NOMO-1 treated with DMSO at 0.1 percent for 48 hours (cell line): ENCODE data around the gene CPNE5.
"Not testable (repeated sequence)": the region's sequence is repeated elsewhere in the genome, so short reads cannot be mapped to it uniquely, and the experiment has no call there.

ENCODE experiments used
- DNase-seq: peaks from one replicate; lab custom pipeline; 2025; ENCODE audit not compliant: unreplicated experiment; lab: John Stamatoyannopoulos, UW

CPNE5 gene

DNA sequence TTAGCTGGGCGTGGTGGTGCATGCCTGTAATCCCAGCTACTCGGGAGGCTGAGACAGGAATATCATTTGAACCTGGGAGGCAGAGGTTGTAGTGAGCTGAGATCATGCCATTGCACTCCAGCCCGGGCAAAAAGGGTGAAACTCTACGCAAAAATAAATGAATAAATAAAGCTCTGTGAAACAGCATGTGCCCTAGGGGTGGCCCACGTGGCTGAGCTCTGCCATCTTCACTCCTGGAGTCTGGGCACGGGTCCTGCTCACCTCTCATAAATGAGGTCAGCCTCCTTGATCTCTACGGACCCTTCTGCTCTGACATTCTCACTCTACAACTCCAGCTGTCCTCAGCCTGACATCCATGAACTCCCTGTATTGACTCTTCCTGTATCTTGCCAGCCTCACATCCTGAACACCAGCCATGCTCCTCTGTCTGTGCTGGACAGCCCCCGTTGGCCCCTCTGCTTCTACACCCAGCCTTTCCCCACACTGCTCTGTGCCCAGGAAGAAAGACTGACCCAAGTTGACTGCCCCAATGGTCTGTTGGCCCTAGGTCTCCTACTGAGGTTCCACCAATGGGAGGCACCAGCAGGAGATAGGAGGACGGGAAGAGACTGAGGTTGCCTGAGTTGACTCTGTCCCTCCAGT is 21.9 kb downstream of the CPNE5 start:
- DNase-seq: no peak

- DNase-seq: no peak
Measured at GRCh38 chr6:36815962-36816735, 23.1 kb downstream of the CPNE5 start.

GRCh38 chr6:36814249-36814648 is 25.0 kb downstream of the CPNE5 start:
- no peak for DNase-seq

- DNase-seq: no peak
Measured at GRCh38 chr6:36813526-36813925, 25.7 kb downstream of the CPNE5 start.

DNA sequence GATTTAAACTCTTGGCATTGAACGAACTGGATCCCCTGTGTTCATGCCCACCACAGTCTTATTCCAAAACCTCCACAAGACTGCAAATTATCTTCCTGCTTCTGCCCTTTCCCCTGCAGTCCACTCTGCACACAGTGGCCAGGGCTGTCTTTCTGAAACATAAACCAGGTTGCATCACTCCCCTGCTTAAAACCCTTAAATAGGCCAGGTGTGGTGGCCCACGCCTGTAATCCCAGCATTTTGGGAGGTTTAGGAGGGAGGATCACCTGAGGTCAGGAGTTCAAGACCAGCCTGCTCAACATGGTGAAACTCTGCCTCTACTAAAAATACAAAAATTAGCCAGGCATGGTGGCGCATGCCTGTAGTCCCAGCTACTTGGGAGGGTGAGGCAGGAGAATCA is 26.2 kb downstream of the CPNE5 start:
- DNase-seq: not testable (repeated sequence)

DNA sequence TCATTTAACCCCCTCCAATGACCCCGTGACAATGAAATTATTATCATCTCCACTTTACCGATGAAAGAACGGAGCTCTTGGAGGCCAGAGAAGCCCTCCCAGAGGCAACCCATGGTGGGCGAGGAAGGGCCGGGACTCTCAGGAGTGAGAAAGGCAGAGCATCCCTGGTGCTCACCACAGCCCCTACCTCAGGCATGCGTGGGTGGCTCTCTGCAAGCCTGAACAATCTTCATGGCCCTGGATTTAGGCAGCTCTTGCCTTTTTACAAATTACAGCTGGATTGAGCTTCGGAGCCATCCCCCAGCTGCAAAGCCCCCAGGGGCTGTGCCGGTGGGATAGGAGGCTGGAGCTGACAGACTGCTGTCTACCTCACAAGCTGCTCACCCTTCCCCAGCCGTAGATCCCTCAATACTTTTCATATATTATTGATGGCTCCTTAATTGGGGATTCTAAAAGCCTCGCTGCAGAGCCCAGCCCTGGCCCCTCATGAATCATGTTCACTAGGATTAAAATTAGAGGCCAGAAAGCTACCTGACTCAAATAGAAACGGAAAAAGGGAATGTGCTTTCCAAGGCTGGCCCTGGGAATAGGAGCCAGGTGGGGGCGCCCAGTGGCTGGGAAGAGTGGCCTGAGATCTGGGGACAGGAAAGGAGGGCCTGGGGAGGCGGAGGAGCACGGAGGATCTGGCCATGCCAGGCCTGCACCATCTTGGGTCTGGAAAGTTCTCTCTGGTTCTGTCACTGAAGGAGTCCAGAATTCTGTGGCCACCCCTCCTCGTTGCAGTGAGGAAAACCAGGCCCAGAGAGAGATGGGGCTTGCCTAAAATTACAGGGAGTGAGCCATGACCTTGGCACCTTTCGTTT is 29.1 kb downstream of the CPNE5 start:
- no peak for DNase-seq

- DNase-seq: no peak
Measured at GRCh38 chr6:36809156-36809555, 30.1 kb downstream of the CPNE5 start.

GRCh38 chr6:36808634-36809033 is 30.6 kb downstream of the CPNE5 start:
- no peak for DNase-seq

GRCh38 chr6:36807750-36808149 is 31.5 kb downstream of the CPNE5 start:
- DNase-seq: no peak

- DNase-seq: no peak
Measured at GRCh38 chr6:36807143-36807542, 32.1 kb downstream of the CPNE5 start.

DNA sequence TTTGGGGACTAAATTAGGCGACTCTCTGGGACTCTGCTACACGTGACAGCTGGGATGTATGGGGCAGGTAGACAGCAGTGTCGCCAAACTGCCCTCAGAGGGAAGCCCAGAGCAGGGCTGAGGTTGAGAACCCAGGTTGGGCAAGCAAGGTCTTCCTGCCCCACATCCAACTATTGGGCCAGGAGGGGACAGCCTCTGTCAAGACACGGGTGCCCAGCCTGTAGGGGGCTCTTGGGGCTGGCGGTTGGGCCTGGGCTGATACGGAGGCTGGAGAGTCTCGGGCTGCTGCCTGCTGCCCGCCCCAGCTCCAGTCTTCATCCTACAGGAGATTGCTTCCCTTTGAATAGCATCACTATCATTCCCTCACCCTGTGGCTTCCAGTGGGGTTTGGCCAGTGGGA is 33.3 kb downstream of the CPNE5 start:
- no peak for DNase-seq

DNA sequence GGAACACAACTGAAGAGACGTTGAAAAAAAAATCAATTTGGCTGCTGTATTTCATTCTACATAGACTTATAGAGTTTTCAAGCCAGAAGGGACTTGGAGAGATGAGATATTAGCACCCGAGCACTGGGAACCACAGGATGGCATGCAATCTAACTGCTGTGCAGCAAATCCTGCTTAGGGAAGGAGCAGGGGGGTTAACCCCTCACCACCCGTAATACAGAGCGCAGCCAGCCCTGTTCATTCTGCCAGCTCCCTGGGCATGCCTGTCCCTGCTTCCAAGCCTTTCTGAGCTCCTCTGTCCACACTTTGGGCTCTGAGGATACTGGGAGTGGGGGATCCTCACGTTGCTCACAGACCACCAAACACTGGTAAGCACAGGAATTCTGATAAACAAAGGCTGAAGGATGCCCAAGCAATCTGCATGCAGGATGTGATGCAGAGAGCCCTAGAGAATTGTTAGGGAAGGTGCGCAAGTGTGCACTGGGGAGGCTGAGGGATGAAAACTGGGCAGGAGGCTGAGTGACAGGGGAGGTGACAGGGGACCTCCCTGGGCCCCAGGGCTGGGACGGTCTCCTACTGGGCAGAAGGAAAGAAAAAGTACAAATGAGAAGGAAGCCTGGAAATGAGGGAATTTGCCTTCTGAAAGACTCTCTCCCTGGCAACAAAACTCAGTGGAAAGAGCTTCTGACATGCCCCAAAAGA is 34.0 kb downstream of the CPNE5 start:
- DNase-seq: no peak

GRCh38 chr6:36804563-36804962 is 34.7 kb downstream of the CPNE5 start:
- DNase-seq: no peak

DNA sequence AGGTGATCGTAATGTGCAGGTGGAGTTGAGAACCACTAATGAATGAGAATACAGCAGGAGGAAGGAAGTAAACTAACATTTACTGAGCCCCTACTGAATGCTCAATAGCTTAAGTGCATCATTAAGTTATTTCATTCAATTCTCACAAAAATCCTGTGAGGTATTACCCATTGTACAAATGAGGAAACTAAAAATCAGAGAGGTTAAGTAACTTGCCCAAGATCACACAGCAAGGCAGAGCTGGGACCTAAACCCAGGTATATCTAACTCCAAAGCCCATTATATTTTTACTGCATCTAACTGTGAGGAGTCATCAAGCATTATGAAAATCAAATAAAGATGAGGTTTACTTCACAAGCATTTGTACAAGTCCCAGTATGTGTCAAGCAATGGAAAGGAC is 35.3 kb downstream of the CPNE5 start:
- DNase-seq: no peak

DNA sequence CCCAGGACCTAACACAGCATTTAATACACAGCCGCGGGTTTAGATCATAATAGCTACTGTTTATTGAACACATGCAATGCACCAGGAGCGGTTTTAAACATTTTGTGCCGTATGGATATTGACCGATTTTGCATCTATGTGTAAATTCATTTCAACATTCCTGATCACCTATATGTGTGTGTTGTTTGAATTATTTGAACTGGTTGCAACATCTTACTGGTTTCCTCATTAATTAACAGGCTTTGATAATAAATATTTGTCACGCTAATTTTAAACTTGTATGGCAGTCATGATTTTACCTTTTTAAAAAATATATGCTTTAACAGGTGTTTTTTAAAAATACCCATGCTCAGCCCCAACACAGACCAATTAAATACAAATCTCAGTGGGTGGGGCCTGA is 35.8 kb downstream of the CPNE5 start:
- no peak for DNase-seq

- DNase-seq: no peak
Measured at GRCh38 chr6:36800223-36801076, 38.8 kb downstream of the CPNE5 start.

- no peak for DNase-seq
Measured at GRCh38 chr6:36798852-36799251, 40.4 kb downstream of the CPNE5 start.

GRCh38 chr6:36797653-36798052 is 41.6 kb downstream of the CPNE5 start:
- no peak for DNase-seq

DNA sequence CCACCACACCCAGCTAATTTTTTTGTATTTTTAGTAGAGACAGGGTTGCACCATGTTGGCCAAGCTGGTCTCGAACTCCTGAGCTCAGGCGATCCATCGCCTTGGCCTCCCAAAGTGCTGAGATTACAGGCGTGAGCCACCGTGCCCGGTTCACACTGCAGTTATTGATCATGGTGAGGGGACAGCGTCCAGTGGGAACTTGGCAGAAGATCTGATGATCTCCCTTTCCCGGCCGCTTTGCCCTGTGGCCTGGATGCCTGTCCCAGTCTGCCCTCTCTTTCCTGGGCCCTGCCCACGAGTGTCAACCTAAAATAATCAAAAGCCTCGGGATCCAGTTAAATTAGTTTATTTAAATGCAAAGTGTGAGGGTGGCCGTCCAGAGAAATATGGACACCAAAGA is 42.2 kb downstream of the CPNE5 start:
- no peak for DNase-seq

DNA sequence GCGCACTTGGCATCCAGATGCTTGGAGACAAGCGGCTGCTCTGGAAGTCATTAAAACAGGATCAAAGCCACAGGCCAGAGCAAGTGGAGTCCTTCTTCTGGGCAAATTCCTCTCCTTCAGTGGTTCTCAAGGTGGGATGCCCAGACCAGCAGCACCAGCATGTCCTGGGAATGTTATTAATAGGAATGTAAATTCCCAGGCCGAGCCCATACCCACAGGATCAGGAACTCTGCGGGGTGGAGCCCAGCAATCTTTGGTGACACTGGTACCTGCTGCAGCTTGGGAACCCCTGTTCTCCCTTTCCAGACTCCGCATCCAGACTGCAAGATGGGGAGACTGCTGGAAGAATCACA is 44.6 kb downstream of the CPNE5 start:
- no peak for DNase-seq
